Fibroblast of lung (primary cell): ENCODE data around the gene SLC33A1. TPM values are rescaled to one million over a fixed set of nuclear protein-coding genes. Genes with fewer than 3 reads are reported as not detected.

ENCODE experiments used
- DNase-seq, 2 donors: peaks; one replicate each; pipeline versions ENCODE4 v3.0.0 to v3.0.0-alpha.2; 2010; ENCODE audit warnings: low read depth in 2 of 2
- H2AFZ ChIP-seq: 2 replicates; pipeline ENCODE4 v1.5.1; 2012; ENCODE audit warnings: low read length, control low read depth, inconsistent platforms
- H3K27ac ChIP-seq: 2 replicates; pipeline ENCODE4 v1.5.1; 2011; ENCODE audit warnings: low read length, control low read depth; ENCODE audit not compliant: insufficient read depth
- H3K27me3 ChIP-seq: 2 replicates; pipeline ENCODE4 v1.5.1; 2011; ENCODE audit warnings: mild to moderate bottlenecking, low read length; ENCODE audit not compliant: control insufficient read depth, insufficient read depth
- H3K36me3 ChIP-seq: 2 replicates; pipeline ENCODE4 v1.5.1; 2011; ENCODE audit warnings: low read length; ENCODE audit not compliant: control insufficient read depth, insufficient read depth
- H3K4me1 ChIP-seq: 2 replicates; pipeline ENCODE4 v1.5.1; 2011; ENCODE audit warnings: low read length; ENCODE audit not compliant: control insufficient read depth, insufficient read depth; ENCODE audit errors: extremely low read depth
- H3K4me2 ChIP-seq: 2 replicates; pipeline ENCODE4 v1.5.1; 2011; ENCODE audit warnings: low read length, control low read depth; ENCODE audit not compliant: insufficient read depth; ENCODE audit errors: extremely low read depth
- H3K4me3 ChIP-seq, 4 experiments: fragments of 200-600 bp in 1 of 4; sonication (generic) in 1 of 4; replicated peaks in 1 of 4; 2 replicates each; pipeline ENCODE4 v1.5.1; 2011 to 2016; ENCODE audit warnings: low read length in 4 of 4, low read depth in 3 of 4, mild to moderate bottlenecking in 3 of 4, control low read depth in 2 of 4, inconsistent platforms in 1 of 4, mixed read lengths in 1 of 4; ENCODE audit not compliant: insufficient read depth in 1 of 4; ENCODE audit errors: control extremely low read depth in 1 of 4
- H3K79me2 ChIP-seq: 2 replicates; pipeline ENCODE4 v1.5.1; 2012; ENCODE audit warnings: mild to moderate bottlenecking, low read length, inconsistent platforms; ENCODE audit not compliant: control insufficient read depth, insufficient read depth
- H3K9ac ChIP-seq: 2 replicates; pipeline ENCODE4 v1.5.1; 2011; ENCODE audit warnings: mild to moderate bottlenecking, low read length, control low read depth; ENCODE audit not compliant: insufficient read depth
- H3K9me3 ChIP-seq: 2 replicates; pipeline ENCODE4 v1.5.1; 2012; ENCODE audit warnings: low read depth, low read length; ENCODE audit not compliant: control insufficient read depth, insufficient read depth
- H4K20me1 ChIP-seq: 2 replicates; pipeline ENCODE4 v1.5.1; 2011; ENCODE audit warnings: low read length; ENCODE audit not compliant: control insufficient read depth, insufficient read depth; ENCODE audit errors: extremely low read depth
- EZH2 ChIP-seq: IDR thresholded peaks from 2 replicates; pipeline ENCODE4 v1.5.1; 2012; ENCODE audit warnings: low read length, control low read depth, mild to moderate bottlenecking; ENCODE audit errors: missing control alignments
- polyA plus RNA-seq, 2 donors: library from polyadenylated mRNA; depleted of rRNA in 1 of 2; stranded (reverse) in 1 of 2; unstranded in 1 of 2; fragments of >200 nt; gene quantifications; 2 replicates each; pipeline ENCODE4 v1.2.1, GENCODE V29; 2011 to 2012; ENCODE audit warnings: missing spikeins in 1 of 2
- total RNA-seq: library from RNA; depleted of rRNA; stranded (reverse); fragments of >200 nt; gene quantifications from 2 replicates; pipeline ENCODE4 v1.2.1, GENCODE V29; 2014
- TF ChIP-seq, protein P1 (sequence below), 2 donors: IDR thresholded peaks in 1 of 2; conservative IDR thresholded peaks in 1 of 2; 1 replicate in 1 of 2; 2 replicates in 1 of 2; pipeline ENCODE4 v1.5.1; 2011 to 2012; ENCODE audit warnings: low read length in 2 of 2, control low read depth in 1 of 2, inconsistent platforms in 1 of 2, low read depth in 1 of 2, mild to moderate bottlenecking in 1 of 2

SLC33A1 gene
- total and polyA plus RNA-seq, 2 donors (not counting 1 experiment from before 2014, with no cell fraction given): 21.5 to 22.7 TPM

DNA sequence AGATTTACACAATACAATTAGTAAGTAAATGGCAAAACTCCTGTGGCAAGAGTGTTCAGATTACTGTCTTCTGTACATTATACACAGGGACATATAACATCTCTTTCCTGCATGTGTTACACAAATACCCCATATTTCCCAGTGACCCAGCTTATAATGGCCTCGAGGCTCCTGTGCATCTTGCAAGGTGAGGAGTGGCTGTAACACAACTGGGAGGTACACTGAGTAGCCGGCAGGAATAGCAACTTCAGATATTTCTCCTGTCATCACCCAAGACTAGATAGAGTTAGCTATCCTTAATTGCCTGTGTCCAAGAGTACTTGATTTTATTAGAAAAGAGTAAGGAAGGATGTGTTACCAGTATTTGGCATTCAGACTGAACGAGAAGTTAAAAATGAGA lies 21.8 kb upstream of the SLC33A1 start:
- TF ChIP-seq EZH2: no peak
- TF ChIP-seq, protein P1, sequence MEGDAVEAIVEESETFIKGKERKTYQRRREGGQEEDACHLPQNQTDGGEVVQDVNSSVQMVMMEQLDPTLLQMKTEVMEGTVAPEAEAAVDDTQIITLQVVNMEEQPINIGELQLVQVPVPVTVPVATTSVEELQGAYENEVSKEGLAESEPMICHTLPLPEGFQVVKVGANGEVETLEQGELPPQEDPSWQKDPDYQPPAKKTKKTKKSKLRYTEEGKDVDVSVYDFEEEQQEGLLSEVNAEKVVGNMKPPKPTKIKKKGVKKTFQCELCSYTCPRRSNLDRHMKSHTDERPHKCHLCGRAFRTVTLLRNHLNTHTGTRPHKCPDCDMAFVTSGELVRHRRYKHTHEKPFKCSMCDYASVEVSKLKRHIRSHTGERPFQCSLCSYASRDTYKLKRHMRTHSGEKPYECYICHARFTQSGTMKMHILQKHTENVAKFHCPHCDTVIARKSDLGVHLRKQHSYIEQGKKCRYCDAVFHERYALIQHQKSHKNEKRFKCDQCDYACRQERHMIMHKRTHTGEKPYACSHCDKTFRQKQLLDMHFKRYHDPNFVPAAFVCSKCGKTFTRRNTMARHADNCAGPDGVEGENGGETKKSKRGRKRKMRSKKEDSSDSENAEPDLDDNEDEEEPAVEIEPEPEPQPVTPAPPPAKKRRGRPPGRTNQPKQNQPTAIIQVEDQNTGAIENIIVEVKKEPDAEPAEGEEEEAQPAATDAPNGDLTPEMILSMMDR (conservative IDR thresholded peaks at IDR 0.05 in 1 of 2, IDR thresholded peaks at IDR 0.05 in 1 of 2; ENCODE audit: low read depth in 1 of 2, low read length in 2 of 2): no peak
- no peak overlapping the region for H2AFZ ChIP-seq
- DNase-seq: no peak
- no peaks in the 10 kb centered on the region for H3K36me3 ChIP-seq
- no peak overlapping the region for H3K27ac ChIP-seq
- H3K4me2 ChIP-seq: no peak overlapping the region
- H3K27me3 ChIP-seq: no peaks in the 10 kb centered on the region
- H3K79me2 ChIP-seq: peaks cover 96% of the 10 kb centered on the region
- no peaks in the 10 kb centered on the region for H4K20me1 ChIP-seq
- H3K4me3 ChIP-seq: no peak overlapping the region
- no peaks in the 10 kb centered on the region for H3K9me3 ChIP-seq
- no peak overlapping the region for H3K9ac ChIP-seq
- H3K4me1 ChIP-seq: no peaks in the 10 kb centered on the region

DNA sequence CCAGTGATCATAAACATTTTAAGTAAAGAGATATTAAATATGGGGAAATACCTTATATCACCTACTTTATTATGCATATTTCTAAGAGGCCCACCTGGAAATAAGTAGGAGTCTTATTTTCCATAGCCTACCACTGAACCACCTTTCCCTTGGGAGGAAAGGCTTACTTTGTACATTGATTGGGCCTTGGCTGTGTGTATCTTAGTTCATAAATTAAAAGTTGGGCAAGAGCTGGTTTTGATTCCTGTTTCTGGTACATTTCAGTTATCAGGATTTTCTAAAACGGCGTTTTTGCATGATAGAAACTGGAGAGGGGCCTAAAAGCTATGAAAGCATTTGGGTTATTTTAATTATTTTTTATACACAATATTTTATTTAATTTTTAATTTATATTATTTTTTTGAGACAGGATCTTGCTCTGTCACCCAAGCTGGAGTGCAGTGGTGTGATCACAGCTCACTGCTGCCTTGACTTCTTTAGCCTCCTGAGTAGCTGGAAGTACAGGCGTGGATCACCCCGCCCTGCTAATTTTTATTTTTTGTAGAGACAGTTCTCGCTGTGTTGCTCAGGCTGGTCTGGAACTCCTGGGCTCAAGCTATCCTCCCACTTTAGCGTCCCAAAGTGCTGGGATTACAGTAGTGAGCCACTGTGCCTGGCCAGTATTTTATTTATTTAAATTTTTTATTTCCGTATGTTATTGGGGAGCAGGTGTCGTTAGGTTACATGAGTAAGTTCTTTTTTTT lies 18.8 kb upstream of the SLC33A1 start:
- DNase-seq: no peak
- no peak overlapping the region for H3K27ac ChIP-seq
- no peak overlapping the region for H3K9ac ChIP-seq
- no peaks in the 10 kb centered on the region for H3K27me3 ChIP-seq
- no peaks in the 10 kb centered on the region for H3K36me3 ChIP-seq
- peak overlapping the region in 3 of 4 experiments; percentile 85 to 96 (median 89) for H3K4me3 ChIP-seq
- no peak for TF ChIP-seq EZH2
- TF ChIP-seq, protein P1 (conservative IDR thresholded peaks at IDR 0.05 in 1 of 2, IDR thresholded peaks at IDR 0.05 in 1 of 2; ENCODE audit: low read depth in 1 of 2, low read length in 2 of 2): no peak
- H3K79me2 ChIP-seq: peaks cover 73% of the 10 kb centered on the region
- no peaks in the 10 kb centered on the region for H3K9me3 ChIP-seq
- H4K20me1 ChIP-seq: no peaks in the 10 kb centered on the region
- peaks cover 3% of the 10 kb centered on the region for H3K4me1 ChIP-seq
- H3K4me2 ChIP-seq: peak overlapping the region; percentile 94
- no peak overlapping the region for H2AFZ ChIP-seq

DNA sequence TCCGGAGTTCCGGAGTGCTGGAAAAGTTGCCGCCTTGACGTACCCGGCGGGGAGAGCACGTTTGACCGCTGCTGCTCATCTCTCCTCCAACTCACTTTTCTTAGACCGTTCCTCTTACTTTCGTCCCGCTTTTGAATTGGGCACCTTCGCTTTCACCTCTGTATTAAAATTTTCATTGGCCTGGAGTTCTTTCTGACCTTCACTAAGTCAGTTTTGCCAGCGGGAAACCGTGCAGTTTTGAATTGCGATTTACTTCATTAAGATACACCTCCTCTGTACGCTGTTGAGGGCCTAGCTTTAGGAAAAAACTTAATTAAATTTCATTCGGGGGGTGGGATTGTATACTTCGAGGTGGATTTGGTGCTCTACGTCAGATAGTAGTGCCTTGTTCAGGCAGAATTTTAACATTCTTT lies 17.5 kb upstream of the SLC33A1 start:
- DNase-seq: peak; percentile 30 to 46

More for the DNA sequence above, 17.5 kb upstream of the SLC33A1 start:
- peak overlapping the region; percentile 85 to 96 (median 87) for H3K4me3 ChIP-seq
- no peaks in the 10 kb centered on the region for H3K9me3 ChIP-seq
- H3K9ac ChIP-seq: peak overlapping the region; percentile 87
- no peaks in the 10 kb centered on the region for H3K27me3 ChIP-seq
- H2AFZ ChIP-seq: peak overlapping the region; percentile 62
- peak overlapping the region; percentile 84 for H3K27ac ChIP-seq
- peaks cover 60% of the 10 kb centered on the region for H3K79me2 ChIP-seq
- H3K36me3 ChIP-seq: no peaks in the 10 kb centered on the region
- H3K4me2 ChIP-seq: peak overlapping the region; percentile 94
- no peaks in the 10 kb centered on the region for H4K20me1 ChIP-seq
- TF ChIP-seq, protein P1 (conservative IDR thresholded peaks at IDR 0.05 in 1 of 2, IDR thresholded peaks at IDR 0.05 in 1 of 2; ENCODE audit: low read depth in 1 of 2, low read length in 2 of 2): no peak
- TF ChIP-seq EZH2: no peak
- H3K4me1 ChIP-seq: peaks cover 3% of the 10 kb centered on the region
